ENCODE data around the gene ZNF148.

DNA sequence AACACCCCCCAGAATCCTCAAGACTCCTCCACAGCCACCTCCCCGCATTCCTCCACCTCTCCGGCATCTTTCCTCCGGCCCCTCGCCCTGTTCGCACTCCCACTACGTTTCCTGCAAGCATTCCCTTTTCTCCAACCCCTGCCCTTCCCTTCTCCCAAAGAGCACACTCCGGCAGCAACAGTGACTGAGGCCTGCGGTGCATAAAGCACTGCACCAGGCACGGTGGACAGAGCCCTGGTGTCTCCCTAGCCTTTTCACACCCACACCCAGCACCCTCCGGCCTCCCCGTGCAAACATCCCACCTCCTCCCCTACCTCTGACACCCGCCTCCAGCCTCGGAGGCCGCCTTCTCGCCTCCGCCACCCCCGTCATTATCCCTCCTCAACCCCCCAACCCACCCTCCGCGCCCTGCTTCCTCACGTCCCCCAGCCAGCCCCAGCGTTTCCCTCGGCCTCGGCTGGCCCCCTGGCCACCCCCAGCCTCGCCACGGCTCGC is 577 bp downstream of the ZNF148 start:
- no peak for TF ChIP-seq SIN3A (IDR thresholded peaks at IDR 0.05; ENCODE audit: borderline replicate concordance, insufficient read depth, low read length)
- TF ChIP-seq POLR2AphosphoS5 (IDR thresholded peaks at IDR 0.05; ENCODE audit: low read depth, low read length): no peak
- TF ChIP-seq TAF1 (IDR thresholded peaks at IDR 0.05; ENCODE audit: borderline replicate concordance, insufficient read depth, low read length): no peak
